SK-N-MC (cell line): Measurements from ENCODE around the gene APOA4.

Experiments
- EZH2 ChIP-seq: fragments of 200-600 bp; sonication (generic); IDR thresholded peaks from one replicate; pipeline ENCODE4 v1.6.1; 2017; ENCODE audit warnings: antibody characterized with exemption
- POLR2AphosphoS5 ChIP-seq: IDR thresholded peaks from 2 replicates; pipeline ENCODE4 v1.6.1; 2012; ENCODE audit warnings: mild to moderate bottlenecking, low read depth, low read length, borderline replicate concordance

GRCh38 chr11:116813170-116813569 is 9.9 kb downstream of the APOA4 start:
- TF ChIP-seq EZH2 (no peak), POLR2AphosphoS5 (no peak)
